ENCODE data around the gene HDAC4. TPM values are rescaled to one million over a fixed set of nuclear protein-coding genes. Genes with fewer than 3 reads are reported as not detected.

The HDAC4 gene
- total and polyA plus RNA-seq, 2 donors (not counting 1 experiment from before 2014, with no cell fraction given): 13.5 to 46.0 TPM

GRCh38 chr2:239112127-239112774 is 288.6 kb downstream of the HDAC4 start:
- CTCF ChIA-PET: no interaction called here
- 97% methylated on average over 9 of the region's 14 CpGs for WGBS (ENCODE audit: insufficient coverage)
- no peaks in the 10 kb centered on the region for H3K27me3 Mint-ChIP-seq

More at GRCh38 chr2:239112127-239112774, 288.6 kb downstream of the HDAC4 start:
- H3K9me3 ChIP-seq (ENCODE audit: control extremely low read depth in 1 of 3, control insufficient read depth in 2 of 3, insufficient read depth in 1 of 3, low read length in 2 of 3): no peaks in the 10 kb centered on the region
- Mint-ChIP-seq H3K27ac (no peak overlapping the region), H3K9me3 (ENCODE audit: insufficient read depth) (no peaks in the 10 kb centered on the region), H3K4me3 (no peak overlapping the region), H3K4me1 (no peaks in the 10 kb centered on the region)
- POLR2A ChIA-PET: no interaction called here
- DNase-seq: no peak
- no peaks in the 10 kb centered on the region for H3K27me3 ChIP-seq (replicated peaks in 1 of 4; ENCODE audit: control extremely low read depth in 1 of 4, control insufficient read depth in 3 of 4, insufficient read depth in 4 of 4, low read length in 3 of 4)
- peaks cover 0 to 22% of the 10 kb centered on the region in 2 experiments for H3K36me3 ChIP-seq (replicated peaks in 1 of 2; ENCODE audit: control extremely low read depth in 1 of 2, control insufficient read depth in 1 of 2, extremely low read depth in 1 of 2, insufficient read depth in 2 of 2, low read length in 1 of 2)
- no peak overlapping the region for H3K9ac ChIP-seq (ENCODE audit: low read length)
- no peak for TF ChIP-seq CTCF (IDR thresholded peaks at IDR 0.05)
- TF ChIP-seq EZH2 (IDR thresholded peaks at IDR 0.05; ENCODE audit: borderline replicate concordance, insufficient read depth, low read depth, low read length, poor library complexity, severe bottlenecking): no peak
- H3K4me3 ChIP-seq (ENCODE audit: control extremely low read depth in 1 of 5, extremely low read depth in 1 of 5, insufficient read depth in 1 of 5, low read depth in 2 of 5, low read length in 4 of 5): no peak overlapping the region
- H3K27ac ChIP-seq (ENCODE audit: low read length in 2 of 2): no peak overlapping the region
- intact Hi-C loops (cut with micrococcal nuclease): no loop called here
- no peaks in the 10 kb centered on the region for H3K79me2 ChIP-seq (ENCODE audit: control insufficient read depth, insufficient read depth, low read length)
- H3K4me2 ChIP-seq (replicated peaks; ENCODE audit: low read depth, low read length, poor library complexity, severe bottlenecking): no peak overlapping the region
- H4K20me1 ChIP-seq (ENCODE audit: control insufficient read depth, insufficient read depth, low read length, poor library complexity, severe bottlenecking): no peaks in the 10 kb centered on the region
- ATAC-seq (ENCODE audit: low read depth): no peak
- H3K4me1 ChIP-seq (ENCODE audit: control insufficient read depth in 2 of 2, insufficient read depth in 2 of 2, low read length in 2 of 2): no peaks in the 10 kb centered on the region
- H2AFZ ChIP-seq (ENCODE audit: insufficient read depth, low read depth, low read length, poor library complexity, severe bottlenecking): no peak overlapping the region
